ENCODE measurements around the gene IDUA.

GRCh38 chr4:1022739-1023066 is 35.9 kb downstream of the IDUA start:
- no peak for TF ChIP-seq POLR2A (IDR thresholded peaks at IDR 0.05)
- TF ChIP-seq, protein P1, sequence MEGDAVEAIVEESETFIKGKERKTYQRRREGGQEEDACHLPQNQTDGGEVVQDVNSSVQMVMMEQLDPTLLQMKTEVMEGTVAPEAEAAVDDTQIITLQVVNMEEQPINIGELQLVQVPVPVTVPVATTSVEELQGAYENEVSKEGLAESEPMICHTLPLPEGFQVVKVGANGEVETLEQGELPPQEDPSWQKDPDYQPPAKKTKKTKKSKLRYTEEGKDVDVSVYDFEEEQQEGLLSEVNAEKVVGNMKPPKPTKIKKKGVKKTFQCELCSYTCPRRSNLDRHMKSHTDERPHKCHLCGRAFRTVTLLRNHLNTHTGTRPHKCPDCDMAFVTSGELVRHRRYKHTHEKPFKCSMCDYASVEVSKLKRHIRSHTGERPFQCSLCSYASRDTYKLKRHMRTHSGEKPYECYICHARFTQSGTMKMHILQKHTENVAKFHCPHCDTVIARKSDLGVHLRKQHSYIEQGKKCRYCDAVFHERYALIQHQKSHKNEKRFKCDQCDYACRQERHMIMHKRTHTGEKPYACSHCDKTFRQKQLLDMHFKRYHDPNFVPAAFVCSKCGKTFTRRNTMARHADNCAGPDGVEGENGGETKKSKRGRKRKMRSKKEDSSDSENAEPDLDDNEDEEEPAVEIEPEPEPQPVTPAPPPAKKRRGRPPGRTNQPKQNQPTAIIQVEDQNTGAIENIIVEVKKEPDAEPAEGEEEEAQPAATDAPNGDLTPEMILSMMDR (IDR thresholded peaks at IDR 0.05): no peak
